CD14-positive monocyte (primary cell): ENCODE results near the gene YRDC. TPM values are rescaled to one million over a fixed set of nuclear protein-coding genes. Genes with fewer than 3 reads are reported as not detected.
A peak's percentile ranks its signal among the peaks of the same experiment; 100 is the strongest.

ENCODE experiments used
- DNase-seq, 3 donors: peaks; one replicate each; pipeline ENCODE4 v3.0.0-alpha.2; 2011 to 2022
- H2AFZ ChIP-seq: 2 replicates; pipeline ENCODE4 v1.6.0; 2012; ENCODE audit warnings: mild to moderate bottlenecking, low read depth, low read length, inconsistent platforms; ENCODE audit not compliant: insufficient read depth, poor library complexity, severe bottlenecking
- H3K27ac ChIP-seq, 2 donors: 1 replicate in 1 of 2; 2 replicates in 1 of 2; pipeline ENCODE4 v1.5.1; 2012 to 2013; ENCODE audit warnings: low read length in 2 of 2, control low read depth in 1 of 2, inconsistent platforms in 1 of 2, low read depth in 1 of 2, mild to moderate bottlenecking in 1 of 2
- H3K27me3 ChIP-seq, 2 donors: one replicate each; pipeline versions ENCODE4 v1.6.0 to v1.6.1; 2011 to 2013; ENCODE audit warnings: low read length in 2 of 2; ENCODE audit not compliant: control insufficient read depth in 2 of 2, insufficient read depth in 2 of 2
- H3K36me3 ChIP-seq, 2 donors: replicated peaks in 1 of 2; 1 replicate in 1 of 2; 2 replicates in 1 of 2; pipeline versions ENCODE4 v1.5.1 to v1.6.1; 2012 to 2013; ENCODE audit warnings: low read length in 2 of 2, control low read depth in 1 of 2, inconsistent platforms in 1 of 2, mild to moderate bottlenecking in 1 of 2; ENCODE audit not compliant: insufficient read depth in 2 of 2, control insufficient read depth in 1 of 2
- H3K4me1 ChIP-seq, 2 donors: 1 replicate in 1 of 2; 2 replicates in 1 of 2; pipeline versions ENCODE4 v1.5.1 to v1.6.1; 2012 to 2013; ENCODE audit warnings: low read length in 2 of 2, control low read depth in 1 of 2, inconsistent platforms in 1 of 2, mild to moderate bottlenecking in 1 of 2, moderate library complexity in 1 of 2; ENCODE audit not compliant: insufficient read depth in 2 of 2, control insufficient read depth in 1 of 2
- H3K4me2 ChIP-seq: replicated peaks from 2 replicates; pipeline ENCODE3; 2012; ENCODE audit warnings: low read length, moderate library complexity, mild to moderate bottlenecking; ENCODE audit not compliant: poor library complexity, severe bottlenecking; ENCODE audit errors: extremely low read depth
- H3K4me3 ChIP-seq, 3 experiments: fragments of 200-600 bp in 1 of 3; sonication (generic) in 1 of 3; replicated peaks in 1 of 3; 1 replicate in 2 of 3; 2 replicates in 1 of 3; pipeline ENCODE4 v1.5.1; 2011 to 2013; ENCODE audit warnings: low read length in 3 of 3, mild to moderate bottlenecking in 3 of 3, control low read depth in 2 of 3, low read depth in 2 of 3, inconsistent platforms in 1 of 3, moderate library complexity in 1 of 3
- H3K79me2 ChIP-seq: 2 replicates; pipeline ENCODE4 v1.6.0; 2012; ENCODE audit warnings: mild to moderate bottlenecking, control low read depth, inconsistent platforms, low read length, moderate library complexity; ENCODE audit not compliant: insufficient read depth
- H3K9ac ChIP-seq: 2 replicates; pipeline ENCODE4 v1.6.0; 2017; ENCODE audit warnings: low read length, mild to moderate bottlenecking; ENCODE audit not compliant: insufficient read depth, poor library complexity, severe bottlenecking
- H3K9me3 ChIP-seq, 2 donors: replicated peaks in 1 of 2; 1 replicate in 1 of 2; 2 replicates in 1 of 2; pipeline versions ENCODE4 v1.5.1 to v1.6.1; 2012 to 2013; ENCODE audit warnings: low read length in 2 of 2, control low read depth in 1 of 2; ENCODE audit not compliant: control insufficient read depth in 1 of 2, insufficient read depth in 1 of 2
- H4K20me1 ChIP-seq: 2 replicates; pipeline ENCODE4 v1.6.0; 2012; ENCODE audit warnings: mild to moderate bottlenecking, low read length, control low read depth, moderate library complexity; ENCODE audit not compliant: insufficient read depth
- H3K27ac Mint-ChIP-seq, 7 donors: one replicate each; pipeline ENCODE4 v1.8.0; 2020; ENCODE audit warnings: mild to moderate bottlenecking in 7 of 7, mixed read lengths in 7 of 7, moderate library complexity in 6 of 7, inconsistent platforms in 2 of 7
- H3K27me3 Mint-ChIP-seq, 3 donors: one replicate each; pipeline ENCODE4 v1.8.0; 2021 to 2022; ENCODE audit warnings: low read depth in 3 of 3, mild to moderate bottlenecking in 3 of 3, mixed read lengths in 3 of 3, moderate library complexity in 3 of 3, inconsistent platforms in 1 of 3
- H3K36me3 Mint-ChIP-seq, 2 donors: one replicate each; pipeline ENCODE4 v1.8.0; 2020; ENCODE audit warnings: mixed read lengths in 2 of 2, inconsistent platforms in 1 of 2, mild to moderate bottlenecking in 1 of 2
- H3K4me1 Mint-ChIP-seq: one replicate; pipeline ENCODE4 v1.8.0; 2020; ENCODE audit warnings: mild to moderate bottlenecking, mixed read lengths
- H3K4me3 Mint-ChIP-seq, 2 donors: one replicate each; pipeline ENCODE4 v1.8.0; 2020; ENCODE audit warnings: mild to moderate bottlenecking in 2 of 2, mixed read lengths in 2 of 2, moderate library complexity in 1 of 2
- H3K9me3 Mint-ChIP-seq, 7 donors: one replicate each; pipeline ENCODE4 v1.8.0; 2020 to 2022; ENCODE audit warnings: mixed read lengths in 7 of 7, mild to moderate bottlenecking in 6 of 7, moderate library complexity in 6 of 7, inconsistent platforms in 2 of 7
- CTCF ChIP-seq: fragments of 200-600 bp; IDR thresholded peaks from one replicate; pipeline ENCODE4 v1.8.0; 2022; ENCODE audit warnings: antibody characterized with exemption, mild to moderate bottlenecking
- WGBS: methylation state at CpG from one replicate; pipeline ENCODE4 v1.1.5; 2013; ENCODE audit warnings: missing lambda C conversion rate; ENCODE audit not compliant: insufficient coverage; 5-methylcytosine and 5-hydroxymethylcytosine counted together
- intact Hi-C, 2 donors: fragments of 100-400 bp; cut with micrococcal nuclease; formaldehyde crosslinking; loops; one replicate each; pipeline versions ENCODE4 v1.15.0 to v1.15.1; 2023
- polyA plus RNA-seq, 3 donors: library from polyadenylated mRNA; depleted of rRNA in 1 of 3; unstranded in 2 of 3; stranded (reverse) in 1 of 3; fragments of 300-500 nt in 2 of 3; fragments of >200 nt in 1 of 3; fragmentation: Illumina TruSeq in 2 of 3; gene quantifications; 1 replicate in 2 of 3; 2 replicates in 1 of 3; pipeline ENCODE4 v1.2.3, GENCODE V29; 2012 to 2021

The YRDC gene
- polyA plus RNA-seq, 3 donors, result 10.4 to 29.6 (median 13.3) TPM

- peak overlapping the region; percentile 70 to 84 for H3K4me3 Mint-ChIP-seq
- peaks cover 20% of the 10 kb centered on the region for H3K4me1 Mint-ChIP-seq
- Histone ChIP-seq H3K9ac (no peak overlapping the region), H3K9me3 (peaks cover 0 to 3% of the 10 kb centered on the region in 2 donors), H3K27me3 (peaks cover 22 to 47% of the 10 kb centered on the region in 2 donors), H3K4me1 (peaks cover 3 to 12% of the 10 kb centered on the region in 2 donors), H3K27ac (no peak overlapping the region), H3K79me2 (no peaks in the 10 kb centered on the region), H3K4me3 (no peak overlapping the region), H3K4me2 (peak overlapping the region; percentile 69), H3K36me3 (peaks cover 0 to 6% of the 10 kb centered on the region in 2 donors), H4K20me1 (no peaks in the 10 kb centered on the region), H2AFZ (no peak overlapping the region)
- no peak for DNase-seq
- peak overlapping the region in 1 of 7 donors; percentile 46 for H3K27ac Mint-ChIP-seq
- TF ChIP-seq CTCF, result no peak
- H3K27me3 Mint-ChIP-seq, result peaks cover 47 to 61% (median 48%) of the 10 kb centered on the region in 3 donors
- 8% methylated on average over 51 of the region's 59 CpGs for WGBS
- peaks cover 7 to 8% of the 10 kb centered on the region in 2 donors for H3K36me3 Mint-ChIP-seq
- H3K9me3 Mint-ChIP-seq, result peaks cover 0 to 11% (median 4%) of the 10 kb centered on the region in 7 donors
- intact Hi-C loops, result no loop called here
Measured at GRCh38 chr1:37794372-37795339, 13.4 kb downstream of the YRDC start.

GRCh38 chr1:37793773-37794371 lies 14.1 kb downstream of the YRDC start, which contains the start of gene MANEAL:
Gene MANEAL, plus strand, starts transcription at chr1:37793847. Its CDS starts 336 bp downstream, at chr1:37794183.
- peak within 1 kb of the TSS; percentile 70 to 84 for H3K4me3 Mint-ChIP-seq
- intact Hi-C loops, result no loop called here
- WGBS, result under 1% methylated on average over 76 of the region's 82 CpGs

More at GRCh38 chr1:37793773-37794371, 14.1 kb downstream of the YRDC start, which contains the start of gene MANEAL:
- peak; percentile 10 to 41 (median 17) for DNase-seq
- Histone ChIP-seq H3K4me2 (peak within 1 kb of the TSS; percentile 69), H3K9me3 (peaks cover 0 to 3% of the 10 kb centered on the region in 2 donors), H3K27me3 (peaks cover 22 to 48% of the 10 kb centered on the region in 2 donors), H3K79me2 (no peaks in the 10 kb centered on the region), H3K36me3 (no peaks in the 10 kb centered on the region), H3K4me1 (peaks cover 3 to 12% of the 10 kb centered on the region in 2 donors), H3K4me3 (peak within 1 kb of the TSS in 2 of 3 experiments; percentile 25 to 63), H2AFZ (no peak within 1 kb of the TSS), H3K27ac (no peak within 1 kb of the TSS), H4K20me1 (no peaks in the 10 kb centered on the region), H3K9ac (no peak within 1 kb of the TSS)
- Mint-ChIP-seq H3K36me3 (peaks cover 0 to 1% of the 10 kb centered on the region in 2 donors), H3K4me1 (peaks cover 20% of the 10 kb centered on the region), H3K27me3 (peaks cover 50 to 65% (median 51%) of the 10 kb centered on the region in 3 donors), H3K27ac (no peak within 1 kb of the TSS), H3K9me3 (peaks cover 0 to 11% (median 4%) of the 10 kb centered on the region in 7 donors)
- no peak for TF ChIP-seq CTCF
